ENCODE results near the gene B4GAT1. TPM values are rescaled to one million over a fixed set of nuclear protein-coding genes. Genes with fewer than 3 reads are reported as not detected.

B4GAT1 gene
- total and polyA plus RNA-seq, 9 of the 15 experiments (the other 6 are each of a cell fraction or from before 2014, with no cell fraction given), result 0.86 to 9.5 (median 3.8) TPM

- TF ChIP-seq NFE2L1 (tag; IDR thresholded peaks at IDR 0.05; ENCODE audit: borderline replicate concordance, low read depth), result no peak
- TF ChIP-seq MXI1 (IDR thresholded peaks at IDR 0.05; ENCODE audit: low read depth, low read length), result peak; percentile 72; the same call in 1 of the 2 replicates
- TF ChIP-seq MGA (IDR thresholded peaks at IDR 0.05), result no peak
- no peak for TF ChIP-seq SMARCE1 (IDR thresholded peaks at IDR 0.05)
- TF ChIP-seq BHLHE40 (IDR thresholded peaks at IDR 0.05; ENCODE audit: low read length), result no peak
- no peak for TF ChIP-seq GTF2B (IDR thresholded peaks at IDR 0.05; ENCODE audit: extremely low read depth, insufficient read length)
- TF ChIP-seq BDP1 (IDR thresholded peaks at IDR 0.05; ENCODE audit: insufficient read depth, insufficient read length), result no peak
- no peak for TF ChIP-seq POLR3G (IDR thresholded peaks at IDR 0.05; ENCODE audit: extremely low read depth, insufficient read length, insufficient replicate concordance)
- TF ChIP-seq NFXL1 (CRISPR knock-in tag; IDR thresholded peaks at IDR 0.05), result no peak
- no peak for TF ChIP-seq NONO (IDR thresholded peaks at IDR 0.05; ENCODE audit: low read depth in 2 of 2, low read length in 1 of 2)
- no peak for TF ChIP-seq ZNF146 (CRISPR knock-in tag; IDR thresholded peaks at IDR 0.05; ENCODE audit: unreplicated experiment)
- no peak for TF ChIP-seq BCOR (IDR thresholded peaks at IDR 0.05)
- no peak for TF ChIP-seq NCOA1 (IDR thresholded peaks at IDR 0.05; ENCODE audit: low read depth)
- no peak for TF ChIP-seq STAG1 (CRISPR knock-in tag; IDR thresholded peaks at IDR 0.05; ENCODE audit: borderline replicate concordance)
Measured at GRCh38 chr11:66336234-66337102, 11.0 kb downstream of the B4GAT1 start, which contains the start of gene RIN1 (continued).
